ENCODE measurements around the gene FLYWCH2.
"Not testable (repeated sequence)": the region's sequence is repeated elsewhere in the genome, so short reads cannot be mapped to it uniquely, and the experiment has no call there.

FLYWCH2 gene

DNA sequence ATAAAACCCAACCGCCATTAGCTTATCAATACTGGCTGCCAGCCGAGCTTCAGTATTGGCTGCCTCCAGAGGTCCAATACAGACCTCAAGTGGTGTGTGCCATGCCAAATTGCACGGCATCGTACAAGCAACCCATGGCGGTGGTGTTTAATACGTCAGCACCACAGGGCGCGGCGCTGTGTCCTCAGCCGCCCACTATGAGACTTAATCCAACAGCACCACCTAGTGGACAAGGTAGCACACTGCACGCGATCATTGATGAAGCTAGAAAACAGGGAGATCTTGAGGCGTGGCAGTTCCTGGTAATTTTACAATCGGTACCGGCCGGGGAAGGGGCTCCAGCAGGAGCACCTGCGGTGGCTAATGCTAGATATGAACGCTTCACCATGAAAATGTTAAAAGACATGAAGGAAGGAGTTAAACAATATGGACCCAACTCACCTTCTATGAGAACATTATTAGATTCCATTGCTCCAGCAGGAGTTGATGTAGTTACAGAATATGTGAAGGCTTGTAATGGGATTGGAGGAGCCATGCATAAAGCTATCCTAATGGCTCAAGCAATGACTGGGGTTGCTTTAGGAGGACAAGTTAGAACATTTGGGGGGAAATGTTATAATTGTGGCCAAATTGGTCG, 44.1 kb downstream of the FLYWCH2 start:
- no peak overlapping the region for H3K4me3 ChIP-seq (replicated peaks; ENCODE audit: low read depth, low read length)
- no peaks in the 10 kb centered on the region for H3K27me3 ChIP-seq (replicated peaks; ENCODE audit: control insufficient read depth, insufficient read depth, low read length)
- DNase-seq (ENCODE audit: extremely low read depth, insufficient read length) = peak; percentile 58
- H3K36me3 ChIP-seq (ENCODE audit: control insufficient read depth, insufficient read depth, low read length) = peaks cover 5% of the 10 kb centered on the region
- TF ChIP-seq, protein P1, sequence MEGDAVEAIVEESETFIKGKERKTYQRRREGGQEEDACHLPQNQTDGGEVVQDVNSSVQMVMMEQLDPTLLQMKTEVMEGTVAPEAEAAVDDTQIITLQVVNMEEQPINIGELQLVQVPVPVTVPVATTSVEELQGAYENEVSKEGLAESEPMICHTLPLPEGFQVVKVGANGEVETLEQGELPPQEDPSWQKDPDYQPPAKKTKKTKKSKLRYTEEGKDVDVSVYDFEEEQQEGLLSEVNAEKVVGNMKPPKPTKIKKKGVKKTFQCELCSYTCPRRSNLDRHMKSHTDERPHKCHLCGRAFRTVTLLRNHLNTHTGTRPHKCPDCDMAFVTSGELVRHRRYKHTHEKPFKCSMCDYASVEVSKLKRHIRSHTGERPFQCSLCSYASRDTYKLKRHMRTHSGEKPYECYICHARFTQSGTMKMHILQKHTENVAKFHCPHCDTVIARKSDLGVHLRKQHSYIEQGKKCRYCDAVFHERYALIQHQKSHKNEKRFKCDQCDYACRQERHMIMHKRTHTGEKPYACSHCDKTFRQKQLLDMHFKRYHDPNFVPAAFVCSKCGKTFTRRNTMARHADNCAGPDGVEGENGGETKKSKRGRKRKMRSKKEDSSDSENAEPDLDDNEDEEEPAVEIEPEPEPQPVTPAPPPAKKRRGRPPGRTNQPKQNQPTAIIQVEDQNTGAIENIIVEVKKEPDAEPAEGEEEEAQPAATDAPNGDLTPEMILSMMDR (IDR thresholded peaks at IDR 0.05; ENCODE audit: insufficient read depth, low read length, poor library complexity, severe bottlenecking) = peak; percentile 90

DNA sequence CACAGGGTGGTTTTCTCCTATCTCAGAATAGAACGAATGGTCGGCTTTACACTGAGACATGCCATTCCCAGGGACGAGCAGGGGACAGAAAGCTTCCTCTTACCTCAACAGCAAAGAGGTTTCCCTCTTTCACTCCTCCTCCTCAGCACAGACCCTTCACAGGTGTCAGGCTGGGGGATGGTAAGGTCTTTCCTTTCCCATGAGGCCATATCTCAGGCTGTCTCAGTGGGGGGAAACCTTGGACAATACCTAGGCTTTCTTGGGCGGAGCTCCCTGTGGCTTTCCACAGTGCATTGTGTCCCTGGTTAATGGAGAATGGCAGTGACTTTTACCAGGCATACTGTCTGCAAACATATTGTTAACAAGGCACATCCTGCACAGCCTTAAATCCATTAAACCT, 45.1 kb downstream of the FLYWCH2 start:
- DNase-seq (ENCODE audit: extremely low read depth, insufficient read length); H3K27me3 ChIP-seq (replicated peaks; ENCODE audit: control insufficient read depth, insufficient read depth, low read length); H3K4me3 ChIP-seq (replicated peaks; ENCODE audit: low read depth, low read length); H3K36me3 ChIP-seq (ENCODE audit: control insufficient read depth, insufficient read depth, low read length): not testable (repeated sequence)

DNA sequence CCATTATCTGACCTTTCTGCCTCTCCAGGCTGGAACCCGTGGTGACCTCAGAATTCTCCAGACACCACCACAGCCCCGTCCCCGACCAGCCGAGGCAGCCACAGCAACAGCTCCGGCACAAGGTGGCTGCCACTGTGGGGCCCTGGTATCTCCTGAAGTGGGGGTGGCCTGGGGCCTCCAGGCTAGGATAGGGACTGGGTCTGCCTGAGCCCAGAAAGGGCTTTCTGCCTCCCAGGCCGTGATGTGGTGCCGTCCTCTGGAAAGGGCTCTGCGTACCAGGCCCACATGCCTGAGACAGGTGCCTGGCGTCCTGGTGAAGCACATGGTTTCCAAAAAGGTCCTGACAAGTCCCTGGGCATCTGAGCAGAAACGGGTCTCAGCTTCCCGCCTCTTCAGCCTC, 45.8 kb downstream of the FLYWCH2 start:
- DNase-seq (ENCODE audit: extremely low read depth, insufficient read length) = no peak
- H3K36me3 ChIP-seq (ENCODE audit: control insufficient read depth, insufficient read depth, low read length) = peaks cover 11% of the 10 kb centered on the region
- H3K27me3 ChIP-seq (replicated peaks; ENCODE audit: control insufficient read depth, insufficient read depth, low read length) = no peaks in the 10 kb centered on the region
- H3K4me3 ChIP-seq (replicated peaks; ENCODE audit: low read depth, low read length) = no peak overlapping the region
- TF ChIP-seq, protein P1 (IDR thresholded peaks at IDR 0.05; ENCODE audit: insufficient read depth, low read length, poor library complexity, severe bottlenecking) = no peak

DNA sequence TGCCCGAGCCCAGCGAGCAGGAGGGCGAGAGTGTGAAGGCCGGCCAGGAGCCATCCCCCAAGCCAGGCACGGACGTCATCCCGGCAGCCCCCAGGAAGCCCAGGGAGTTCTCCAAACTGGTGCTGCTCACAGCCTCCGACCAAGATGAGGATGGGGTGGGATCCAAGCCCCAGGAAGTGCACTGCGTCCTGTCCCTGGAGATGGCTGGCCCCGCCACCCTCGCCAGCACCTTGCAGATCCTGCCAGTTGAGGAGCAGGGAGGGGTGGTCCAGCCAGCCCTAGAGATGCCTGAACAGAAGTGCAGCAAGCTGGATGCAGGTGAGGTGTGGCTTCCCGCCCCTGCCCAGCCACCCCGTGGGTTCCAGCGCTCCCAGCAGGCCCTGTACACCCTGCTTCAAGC, 46.7 kb downstream of the FLYWCH2 start:
- Histone ChIP-seq H3K36me3 (ENCODE audit: control insufficient read depth, insufficient read depth, low read length) (peaks cover 18% of the 10 kb centered on the region), H3K27me3 (replicated peaks; ENCODE audit: control insufficient read depth, insufficient read depth, low read length) (no peaks in the 10 kb centered on the region), H3K4me3 (replicated peaks; ENCODE audit: low read depth, low read length) (no peak overlapping the region)
- TF ChIP-seq, protein P1 (IDR thresholded peaks at IDR 0.05; ENCODE audit: insufficient read depth, low read length, poor library complexity, severe bottlenecking) = no peak
- no peak for DNase-seq (ENCODE audit: extremely low read depth, insufficient read length)

DNA sequence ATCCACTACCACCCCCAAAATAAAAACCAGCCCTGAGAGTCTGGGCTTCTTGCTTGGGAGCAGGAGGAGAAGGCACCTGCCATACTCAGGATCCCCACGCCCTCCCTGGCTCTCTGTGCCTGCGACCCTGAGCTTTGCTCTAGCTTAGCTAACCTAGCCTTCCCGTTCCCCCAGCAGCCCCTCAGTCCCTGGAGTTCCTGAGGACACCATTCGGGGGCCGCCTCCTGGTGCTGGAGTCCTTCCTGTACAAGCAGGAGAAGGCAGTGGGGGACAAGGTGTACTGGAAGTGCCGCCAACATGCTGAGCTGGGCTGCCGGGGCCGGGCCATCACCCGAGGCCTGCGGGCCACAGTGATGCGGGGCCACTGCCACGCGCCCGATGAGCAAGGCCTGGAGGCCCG, 47.2 kb downstream of the FLYWCH2 start:
- no peaks in the 10 kb centered on the region for H3K27me3 ChIP-seq (replicated peaks; ENCODE audit: control insufficient read depth, insufficient read depth, low read length)
- no peak for DNase-seq (ENCODE audit: extremely low read depth, insufficient read length)
- TF ChIP-seq, protein P1 (IDR thresholded peaks at IDR 0.05; ENCODE audit: insufficient read depth, low read length, poor library complexity, severe bottlenecking) = no peak
- H3K36me3 ChIP-seq (ENCODE audit: control insufficient read depth, insufficient read depth, low read length) = peaks cover 20% of the 10 kb centered on the region
- no peak overlapping the region for H3K4me3 ChIP-seq (replicated peaks; ENCODE audit: low read depth, low read length)

DNA sequence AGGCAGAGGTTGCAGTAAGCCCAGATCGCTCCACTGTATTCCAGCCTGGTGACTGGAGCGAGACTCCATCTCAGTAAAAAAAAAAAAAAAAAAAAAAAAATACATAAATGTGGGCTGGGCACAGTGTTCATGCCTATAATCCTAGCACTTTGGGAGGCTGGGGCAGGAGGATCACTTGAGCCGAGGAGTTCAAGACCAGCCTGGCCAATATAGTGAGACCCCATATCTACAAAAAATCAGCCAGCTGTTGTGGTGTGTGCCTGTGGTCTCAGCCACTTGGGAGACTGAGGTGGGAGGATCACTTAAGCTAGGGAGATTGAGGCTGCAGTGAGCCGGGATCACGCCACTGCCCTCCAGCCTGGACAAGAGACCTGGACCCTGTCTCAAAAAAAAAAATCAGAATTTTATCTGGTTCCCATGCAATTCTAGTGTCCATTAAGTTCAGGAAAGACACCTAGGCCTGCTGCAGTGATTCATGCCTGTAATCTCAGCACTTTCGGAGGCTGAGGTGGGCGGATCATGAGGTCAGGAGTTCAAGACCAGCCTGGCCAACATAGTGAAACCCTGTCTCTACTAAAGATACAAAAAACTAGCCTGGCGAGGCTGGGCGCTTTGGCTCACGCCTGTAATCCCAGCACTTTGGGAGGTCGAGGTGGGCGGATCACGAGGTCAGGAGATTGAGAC, 48.4 kb downstream of the FLYWCH2 start:
- not testable (repeated sequence) for DNase-seq (ENCODE audit: extremely low read depth, insufficient read length); H3K4me3 ChIP-seq (replicated peaks; ENCODE audit: low read depth, low read length); H3K27me3 ChIP-seq (replicated peaks; ENCODE audit: control insufficient read depth, insufficient read depth, low read length)
- H3K36me3 ChIP-seq (ENCODE audit: control insufficient read depth, insufficient read depth, low read length) = peaks cover 21% of the 10 kb centered on the region

Data from GM06990 (cell line).